Endothelial cell of umbilical vein (primary cell): ENCODE results near the gene FBXL14.

Source experiments
- EZH2 ChIP-seq: IDR thresholded peaks from 2 replicates; pipeline ENCODE4 v1.6.1; 2012; ENCODE audit warnings: borderline replicate concordance, low read depth, mild to moderate bottlenecking, moderate library complexity, low read length, inconsistent platforms; ENCODE audit not compliant: severe bottlenecking
- MAX ChIP-seq: IDR thresholded peaks from 2 replicates; pipeline ENCODE4 v1.6.1; 2011; ENCODE audit not compliant: insufficient read depth, insufficient read length
- POLR2A ChIP-seq: IDR thresholded peaks from 2 replicates; pipeline ENCODE4 v1.6.1; 2012; ENCODE audit warnings: low read depth, mild to moderate bottlenecking, control low read depth, low read length
- POLR2AphosphoS5 ChIP-seq: IDR thresholded peaks from 2 replicates; pipeline ENCODE4 v1.6.1; 2012; ENCODE audit warnings: low read depth, mild to moderate bottlenecking, control low read depth, low read length, moderate library complexity; ENCODE audit not compliant: insufficient read depth
- TF ChIP-seq, protein P1 (sequence below), 2 donors: IDR thresholded peaks; 1 replicate in 1 of 2; 2 replicates in 1 of 2; pipeline ENCODE4 v1.5.1; 2011; ENCODE audit warnings: low read length in 2 of 2, mild to moderate bottlenecking in 2 of 2, moderate library complexity in 2 of 2, control low read depth in 1 of 2, inconsistent platforms in 1 of 2, low read depth in 1 of 2; ENCODE audit not compliant: insufficient read depth in 1 of 2; ENCODE audit errors: extremely low read depth in 1 of 2

GRCh38 chr12:1593174-1594005, 991 bp downstream of the FBXL14 start:
- no peak for TF ChIP-seq POLR2A
- TF ChIP-seq EZH2, result no peak
- TF ChIP-seq, protein P1, sequence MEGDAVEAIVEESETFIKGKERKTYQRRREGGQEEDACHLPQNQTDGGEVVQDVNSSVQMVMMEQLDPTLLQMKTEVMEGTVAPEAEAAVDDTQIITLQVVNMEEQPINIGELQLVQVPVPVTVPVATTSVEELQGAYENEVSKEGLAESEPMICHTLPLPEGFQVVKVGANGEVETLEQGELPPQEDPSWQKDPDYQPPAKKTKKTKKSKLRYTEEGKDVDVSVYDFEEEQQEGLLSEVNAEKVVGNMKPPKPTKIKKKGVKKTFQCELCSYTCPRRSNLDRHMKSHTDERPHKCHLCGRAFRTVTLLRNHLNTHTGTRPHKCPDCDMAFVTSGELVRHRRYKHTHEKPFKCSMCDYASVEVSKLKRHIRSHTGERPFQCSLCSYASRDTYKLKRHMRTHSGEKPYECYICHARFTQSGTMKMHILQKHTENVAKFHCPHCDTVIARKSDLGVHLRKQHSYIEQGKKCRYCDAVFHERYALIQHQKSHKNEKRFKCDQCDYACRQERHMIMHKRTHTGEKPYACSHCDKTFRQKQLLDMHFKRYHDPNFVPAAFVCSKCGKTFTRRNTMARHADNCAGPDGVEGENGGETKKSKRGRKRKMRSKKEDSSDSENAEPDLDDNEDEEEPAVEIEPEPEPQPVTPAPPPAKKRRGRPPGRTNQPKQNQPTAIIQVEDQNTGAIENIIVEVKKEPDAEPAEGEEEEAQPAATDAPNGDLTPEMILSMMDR (IDR thresholded peaks at IDR 0.05; ENCODE audit: extremely low read depth in 1 of 2, insufficient read depth in 1 of 2, low read depth in 1 of 2, low read length in 2 of 2), result no peak
- no peak for TF ChIP-seq MAX
- peak; percentile 7 for TF ChIP-seq POLR2AphosphoS5
